H1 (cell line): Measurements from ENCODE around the gene TNRC6A. TPM values are rescaled to one million over a fixed set of nuclear protein-coding genes. Genes with fewer than 3 reads are reported as not detected.

ENCODE experiments used
- CTCF ChIA-PET: fragments of 300-600 bp; sonication (Branson Sonifier 250); formaldehyde crosslinking; loops from one replicate; lab custom pipeline; 2021; ENCODE audit not compliant: partially characterized antibody; lab: Charles Lee
- POLR2A ChIA-PET: fragments of 300-600 bp; sonication (Branson Sonifier 250); formaldehyde crosslinking; loops from one replicate; lab custom pipeline; 2021; ENCODE audit warnings: inconsistent platforms; ENCODE audit not compliant: partially characterized antibody; lab: Charles Lee
- DNase-seq, 2 experiments: peaks; one replicate each; pipeline versions ENCODE4 v3.0.0 to v3.0.0-alpha.2; 2010 to 2022; ENCODE audit warnings: low spot score in 2 of 2, low read depth in 1 of 2, mixed read lengths in 1 of 2
- FAIRE-seq: peaks from 2 replicates; lab custom pipeline; 2011; peaks lifted over from hg19 to GRCh38; lab: Jason Lieb, UNC
- H2AFZ ChIP-seq: 2 replicates; pipeline ENCODE4 v1.8.1; 2012; ENCODE audit warnings: low read length, inconsistent platforms
- H2AK5ac ChIP-seq: 2 replicates; pipeline ENCODE4 v1.6.1; 2013; ENCODE audit warnings: low read depth, low read length
- H2BK120ac ChIP-seq: replicated peaks from 2 replicates; pipeline ENCODE3; 2013; ENCODE audit warnings: low read depth, low read length, inconsistent platforms
- H2BK12ac ChIP-seq: 2 replicates; pipeline ENCODE4 v1.6.1; 2013; ENCODE audit warnings: low read depth, low read length
- H2BK15ac ChIP-seq: 2 replicates; pipeline ENCODE4 v1.6.1; 2013; ENCODE audit warnings: low read length
- H2BK20ac ChIP-seq: 2 replicates; pipeline ENCODE4 v1.6.1; 2013; ENCODE audit warnings: low read length
- H2BK5ac ChIP-seq: 2 replicates; pipeline ENCODE4 v1.6.1; 2013; ENCODE audit warnings: low read depth, low read length
- H3K14ac ChIP-seq: 2 replicates; pipeline ENCODE4 v1.6.1; 2013; ENCODE audit warnings: inconsistent platforms; ENCODE audit not compliant: insufficient read length
- H3K18ac ChIP-seq: 2 replicates; pipeline ENCODE4 v1.6.1; 2013; ENCODE audit warnings: low read length; ENCODE audit errors: extremely low read depth
- H3K23ac ChIP-seq: 2 replicates; pipeline ENCODE4 v1.6.1; 2013; ENCODE audit warnings: inconsistent platforms; ENCODE audit not compliant: insufficient read length
- H3K23me2 ChIP-seq: 2 replicates; pipeline ENCODE4 v1.6.1; 2013; ENCODE audit warnings: low read depth, low read length
- H3K27ac ChIP-seq: 2 replicates; pipeline ENCODE4 v1.6.1; 2011; ENCODE audit warnings: low read depth, low read length, inconsistent platforms
- H3K27me3 ChIP-seq, 4 experiments: replicated peaks in 1 of 4; 1 replicate in 1 of 4; 2 replicates in 3 of 4; pipeline versions ENCODE4 v1.6.1 to v1.8.1; 2011 to 2013; ENCODE audit warnings: low read length in 3 of 4, mild to moderate bottlenecking in 3 of 4, inconsistent platforms in 2 of 4, mixed read lengths in 2 of 4, moderate library complexity in 1 of 4; ENCODE audit not compliant: control insufficient read depth in 3 of 4, insufficient read depth in 3 of 4; ENCODE audit errors: extremely low read depth in 1 of 4
- H3K36me3 ChIP-seq, 4 experiments: 2 replicates each; pipeline versions ENCODE4 v1.6.1 to v1.8.1; 2011 to 2013; ENCODE audit warnings: mild to moderate bottlenecking in 4 of 4, low read length in 3 of 4, moderate library complexity in 2 of 4, control low read depth in 1 of 4, inconsistent platforms in 1 of 4; ENCODE audit not compliant: insufficient read depth in 4 of 4, control insufficient read depth in 2 of 4
- H3K4ac ChIP-seq: replicated peaks from 2 replicates; pipeline ENCODE3; 2013; ENCODE audit warnings: low read length, low read depth, mixed read lengths, inconsistent platforms; ENCODE audit not compliant: insufficient read length
- H3K4me1 ChIP-seq, 4 experiments: replicated peaks in 1 of 4; 1 replicate in 1 of 4; 2 replicates in 3 of 4; pipeline versions ENCODE4 v1.6.1 to v1.8.1; 2011 to 2013; ENCODE audit warnings: low read length in 3 of 4, inconsistent platforms in 2 of 4, mixed read lengths in 1 of 4; ENCODE audit not compliant: insufficient read depth in 4 of 4, control insufficient read depth in 3 of 4
- H3K4me2 ChIP-seq, 2 experiments: 2 replicates each; pipeline versions ENCODE4 v1.6.1 to v1.8.1; 2011 to 2013; ENCODE audit warnings: low read depth in 2 of 2, low read length in 2 of 2, control low read depth in 1 of 2, inconsistent platforms in 1 of 2, mild to moderate bottlenecking in 1 of 2; ENCODE audit not compliant: insufficient read depth in 1 of 2
- H3K4me3 ChIP-seq, 4 experiments: fragments of 200-600, 300-600 bp in 1 of 4; sonication (generic), shearing (Covaris generic), sonication (Bioruptor Twin) in 1 of 4; 2 replicates each; pipeline versions ENCODE4 v1.5.1 to v1.8.1; 2011 to 2016; ENCODE audit warnings: low read length in 4 of 4, low read depth in 3 of 4, control low read depth in 2 of 4, inconsistent platforms in 2 of 4, mild to moderate bottlenecking in 2 of 4, mixed read lengths in 1 of 4, moderate library complexity in 1 of 4; ENCODE audit not compliant: insufficient read depth in 2 of 4; ENCODE audit errors: extremely low read depth in 1 of 4
- H3K56ac ChIP-seq: replicated peaks from 2 replicates; pipeline ENCODE3; 2013; ENCODE audit warnings: low read depth, mild to moderate bottlenecking, mixed read lengths, low read length, inconsistent platforms; ENCODE audit not compliant: insufficient read length
- H3K79me1 ChIP-seq: 2 replicates; pipeline ENCODE4 v1.6.1; 2013; ENCODE audit warnings: low read depth, low read length, control low read depth
- H3K79me2 ChIP-seq, 2 experiments: 2 replicates each; pipeline versions ENCODE4 v1.6.1 to v1.8.1; 2012 to 2013; ENCODE audit warnings: low read length in 2 of 2, mild to moderate bottlenecking in 2 of 2, inconsistent platforms in 1 of 2; ENCODE audit not compliant: insufficient read depth in 2 of 2, control insufficient read depth in 1 of 2
- H3K9ac ChIP-seq, 4 experiments: replicated peaks in 1 of 4; 1 replicate in 1 of 4; 2 replicates in 3 of 4; pipeline versions ENCODE4 v1.6.1 to v1.8.1; 2011 to 2013; ENCODE audit warnings: low read depth in 3 of 4, low read length in 3 of 4, control low read depth in 2 of 4, mild to moderate bottlenecking in 2 of 4, moderate library complexity in 2 of 4, inconsistent platforms in 1 of 4; ENCODE audit errors: extremely low read depth in 1 of 4
- H3K9me3 ChIP-seq, 2 experiments: 2 replicates each; pipeline versions ENCODE4 v1.6.1 to v1.8.1; 2012 to 2013; ENCODE audit warnings: mild to moderate bottlenecking in 2 of 2, moderate library complexity in 2 of 2, control low read depth in 1 of 2, inconsistent platforms in 1 of 2, low read depth in 1 of 2, low read length in 1 of 2, mixed read lengths in 1 of 2; ENCODE audit not compliant: insufficient read depth in 2 of 2
- H4K20me1 ChIP-seq, 2 experiments: replicated peaks in 1 of 2; 2 replicates each; pipeline versions ENCODE3 to v1.8.1; 2011 to 2013; ENCODE audit warnings: inconsistent platforms in 2 of 2, low read length in 2 of 2, mild to moderate bottlenecking in 1 of 2; ENCODE audit not compliant: insufficient read depth in 2 of 2, control insufficient read depth in 1 of 2
- H4K5ac ChIP-seq: 2 replicates; pipeline ENCODE4 v1.6.1; 2013; ENCODE audit warnings: low read length, low read depth, mixed read lengths, inconsistent platforms; ENCODE audit not compliant: insufficient read length
- H4K8ac ChIP-seq: 2 replicates; pipeline ENCODE4 v1.8.0; 2013; ENCODE audit warnings: mild to moderate bottlenecking, moderate library complexity, low read length, inconsistent platforms; ENCODE audit not compliant: insufficient read depth; ENCODE audit errors: extremely low read depth
- H4K91ac ChIP-seq: replicated peaks from 2 replicates; pipeline ENCODE3; 2013; ENCODE audit warnings: low read length, mixed read lengths, inconsistent platforms; ENCODE audit not compliant: insufficient read length
- SP4 ChIP-seq: IDR thresholded peaks from 2 replicates; pipeline ENCODE4 v1.6.1; 2012; ENCODE audit warnings: low read length, inconsistent platforms
- WGBS, 2 experiments: shearing (Covaris generic) in 1 of 2; methylation state at CpG; one replicate each; pipeline versions ENCODE4 v1.1.6 to v1.1.7; 2013 to 2015; ENCODE audit warnings: low lambda C conversion rate in 2 of 2, mixed read lengths in 2 of 2, inconsistent platforms in 1 of 2, low coverage in 1 of 2, missing lambda C conversion rate in 1 of 2; ENCODE audit not compliant: insufficient replicate concordance in 2 of 2, insufficient coverage in 1 of 2, insufficient read length in 1 of 2; ENCODE audit errors: extremely low coverage in 1 of 2, missing lambda C conversion rate in 1 of 2; 5-methylcytosine and 5-hydroxymethylcytosine counted together
- polyA plus RNA-seq, 7 experiments: library from polyadenylated mRNA; depleted of rRNA in 3 of 7; stranded (reverse) in 5 of 7; unstranded in 2 of 7; fragments of >200 nt in 5 of 7; fragments of 200-250 nt in 2 of 7; gene quantifications; 1 replicate in 5 of 7; 2 replicates in 1 of 7; 4 replicates in 1 of 7; pipeline versions ENCODE4 v1.2.1 to v1.2.3, GENCODE V29; 2011 to 2013; ENCODE audit warnings: missing spikeins in 2 of 7, mixed read lengths in 2 of 7
- total RNA-seq: library from RNA; stranded (reverse); fragmentation: NEBNext Ultra II Directional; extraction: Animal tissue kit (Norgen Biotek cat#: 25700); gene quantifications from 2 replicates; pipeline ENCODE4 v1.2.1, GENCODE V29; 2021

Gene TNRC6A
- total and polyA plus RNA-seq, 2 of the 8 experiments (the other 6 are each of a cell fraction or from before 2014, with no cell fraction given) = 67.6 to 103 TPM

GRCh38 chr16:24847358-24847664, 117.9 kb downstream of the TNRC6A start:
- H2BK120ac ChIP-seq = no peak overlapping the region
- H4K5ac ChIP-seq = no peak overlapping the region
- H3K4me2 ChIP-seq = no peak overlapping the region
- no peak overlapping the region for H3K9ac ChIP-seq
- no peaks in the 10 kb centered on the region for H3K4me1 ChIP-seq
- CTCF ChIA-PET = interaction anchor here (1.1 kb wide), 1 partner anchor 59 kb away, joined by 3 read pairs; no protein-coding TSS in a partner anchor
- H4K20me1 ChIP-seq = no peaks in the 10 kb centered on the region
- H3K23me2 ChIP-seq = no peaks in the 10 kb centered on the region
- no peak overlapping the region for H4K91ac ChIP-seq
- no peak overlapping the region for H3K18ac ChIP-seq
- no peak overlapping the region for H3K4me3 ChIP-seq
- H3K36me3 ChIP-seq = no peaks in the 10 kb centered on the region
- 73% methylated on average over 3 of the region's 3 CpGs; no CpG with 5 or more reads in 1 of the 2 experiments for WGBS, 2 experiments
- no peaks in the 10 kb centered on the region for H3K9me3 ChIP-seq
- DNase-seq (no peak), FAIRE-seq (no peak)
- H3K23ac ChIP-seq = no peak overlapping the region
- no peaks in the 10 kb centered on the region for H3K27me3 ChIP-seq
- no peak overlapping the region for H2AFZ ChIP-seq
- POLR2A ChIA-PET = no interaction called here
- no peak for TF ChIP-seq SP4
- H3K79me1 ChIP-seq = no peaks in the 10 kb centered on the region
- H3K79me2 ChIP-seq = no peaks in the 10 kb centered on the region
- H3K56ac ChIP-seq = no peak overlapping the region
- no peak overlapping the region for H4K8ac ChIP-seq
- H2BK5ac ChIP-seq = no peak overlapping the region
- no peak overlapping the region for H2BK15ac ChIP-seq
- no peak overlapping the region for H2AK5ac ChIP-seq
- H3K14ac ChIP-seq = no peak overlapping the region
- H3K27ac ChIP-seq = no peak overlapping the region
- H2BK12ac ChIP-seq = no peak overlapping the region
- no peak overlapping the region for H2BK20ac ChIP-seq
- no peak overlapping the region for H3K4ac ChIP-seq
